ENCODE data around the gene TMTC4. TPM values are rescaled to one million over a fixed set of nuclear protein-coding genes. Genes with fewer than 3 reads are reported as not detected.

The TMTC4 gene
- total RNA-seq, 1 experiment from 2014 or later, result 45.5 TPM

DNA sequence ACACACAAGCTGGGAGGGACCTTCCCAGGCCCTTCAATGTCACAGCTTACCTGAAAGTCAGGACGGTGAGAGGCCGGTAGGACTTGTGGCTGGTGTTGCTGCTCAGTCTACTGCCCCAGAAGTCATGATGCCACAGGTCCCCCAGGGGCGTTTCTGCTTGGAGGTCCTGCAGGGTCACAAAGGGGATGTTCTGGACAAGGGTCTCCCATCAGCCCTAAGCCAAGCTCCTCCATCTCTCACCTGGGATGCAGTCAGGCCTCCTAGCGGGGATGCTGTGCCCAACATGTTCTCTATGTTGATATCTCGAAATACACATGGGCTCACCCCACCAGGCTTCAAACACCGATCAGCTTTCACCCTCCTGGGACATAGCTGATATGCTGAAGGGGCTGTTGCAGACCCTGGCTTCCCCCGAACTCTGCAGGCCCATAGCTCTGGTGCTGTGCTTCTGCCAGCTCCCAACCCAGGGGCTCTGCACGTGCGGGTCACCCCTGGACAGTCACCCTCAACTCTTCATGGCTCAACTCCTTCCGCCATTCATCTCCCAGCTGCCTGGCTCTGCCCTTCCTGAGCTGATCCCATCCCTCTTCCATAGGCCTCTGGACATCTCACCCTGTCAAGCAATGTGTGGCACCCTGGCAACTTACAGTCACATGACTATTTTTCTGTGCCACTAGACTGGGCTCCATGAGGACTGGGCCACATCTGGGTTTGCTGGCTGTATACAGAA lies 10.3 kb downstream of the TMTC4 start:
- peaks cover 92% of the 10 kb centered on the region for H3K36me3 Mint-ChIP-seq
- no peak for ATAC-seq
- no peak for DNase-seq (ENCODE audit: low spot score)
- H3K4me1 Mint-ChIP-seq, result peaks cover 5% of the 10 kb centered on the region
- CTCF ChIA-PET, result no interaction called here
- POLR2A ChIA-PET, result no interaction called here
- H3K9me3 Mint-ChIP-seq, result no peaks in the 10 kb centered on the region
- no peaks in the 10 kb centered on the region for H3K27me3 Mint-ChIP-seq (ENCODE audit: low read depth)
- H3K27ac Mint-ChIP-seq, result no peak overlapping the region
- TF ChIP-seq, protein P1, sequence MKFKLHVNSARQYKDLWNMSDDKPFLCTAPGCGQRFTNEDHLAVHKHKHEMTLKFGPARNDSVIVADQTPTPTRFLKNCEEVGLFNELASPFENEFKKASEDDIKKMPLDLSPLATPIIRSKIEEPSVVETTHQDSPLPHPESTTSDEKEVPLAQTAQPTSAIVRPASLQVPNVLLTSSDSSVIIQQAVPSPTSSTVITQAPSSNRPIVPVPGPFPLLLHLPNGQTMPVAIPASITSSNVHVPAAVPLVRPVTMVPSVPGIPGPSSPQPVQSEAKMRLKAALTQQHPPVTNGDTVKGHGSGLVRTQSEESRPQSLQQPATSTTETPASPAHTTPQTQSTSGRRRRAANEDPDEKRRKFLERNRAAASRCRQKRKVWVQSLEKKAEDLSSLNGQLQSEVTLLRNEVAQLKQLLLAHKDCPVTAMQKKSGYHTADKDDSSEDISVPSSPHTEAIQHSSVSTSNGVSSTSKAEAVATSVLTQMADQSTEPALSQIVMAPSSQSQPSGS (CRISPR knock-in tag; IDR thresholded peaks at IDR 0.05; ENCODE audit: borderline replicate concordance, low read depth), result no peak
- TF ChIP-seq GABPB1 (CRISPR knock-in tag; IDR thresholded peaks at IDR 0.05) (no peak), ZNF121 (CRISPR knock-in tag; IDR thresholded peaks at IDR 0.05) (no peak), SMAD3 (CRISPR knock-in tag; IDR thresholded peaks at IDR 0.05; ENCODE audit: borderline replicate concordance) (no peak), CBFB (CRISPR knock-in tag; IDR thresholded peaks at IDR 0.05; ENCODE audit: low read depth) (no peak)
- TF ChIP-seq, protein P2, sequence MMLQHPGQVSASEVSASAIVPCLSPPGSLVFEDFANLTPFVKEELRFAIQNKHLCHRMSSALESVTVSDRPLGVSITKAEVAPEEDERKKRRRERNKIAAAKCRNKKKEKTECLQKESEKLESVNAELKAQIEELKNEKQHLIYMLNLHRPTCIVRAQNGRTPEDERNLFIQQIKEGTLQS (CRISPR knock-in tag; conservative IDR thresholded peaks at IDR 0.05), result no peak
- no peak overlapping the region for H3K4me3 Mint-ChIP-seq

DNA sequence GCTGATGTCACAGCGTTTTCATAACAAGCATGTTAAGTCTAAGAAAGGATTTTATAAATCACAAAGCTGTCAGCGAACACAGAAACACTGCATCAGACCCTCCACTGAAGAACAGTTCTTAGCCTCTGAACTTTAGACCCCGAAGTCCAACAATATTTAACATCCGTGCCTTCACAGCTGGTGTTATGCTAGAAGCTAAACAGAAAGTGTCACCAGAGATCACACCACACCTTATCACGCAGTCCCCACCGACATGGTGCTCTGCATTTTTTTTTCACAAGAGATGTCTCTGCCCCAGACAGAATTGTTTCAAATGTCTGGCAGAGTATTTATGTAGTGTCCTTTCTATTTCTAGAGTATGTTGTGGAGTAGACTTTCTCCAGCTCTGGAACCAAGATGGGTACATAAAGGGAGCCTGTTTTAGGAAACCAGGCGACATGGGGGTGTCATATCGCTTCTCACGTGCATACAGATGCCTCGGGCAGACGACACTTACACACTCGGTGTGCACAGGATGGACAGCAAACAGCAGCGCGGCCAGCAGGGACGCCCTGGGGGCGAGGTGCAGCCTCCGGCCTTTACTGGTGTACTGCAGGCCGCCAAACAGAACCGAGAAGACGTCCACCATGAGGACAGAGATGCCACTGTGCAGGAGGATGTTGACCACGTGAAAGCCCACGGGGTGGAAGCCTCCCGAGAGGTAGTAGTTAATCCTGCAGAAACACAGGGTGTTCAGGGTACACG lies 12.0 kb downstream of the TMTC4 start:
- H3K9me3 Mint-ChIP-seq, result no peaks in the 10 kb centered on the region
- H3K4me3 Mint-ChIP-seq, result no peak overlapping the region
- peaks cover 81% of the 10 kb centered on the region for H3K36me3 Mint-ChIP-seq
- TF ChIP-seq ZNF416 (CRISPR knock-in tag; IDR thresholded peaks at IDR 0.05), result no peak
- no peak for TF ChIP-seq ETV6 (CRISPR knock-in tag; IDR thresholded peaks at IDR 0.05)
- no peak for TF ChIP-seq ZNF121 (CRISPR knock-in tag; IDR thresholded peaks at IDR 0.05)
- TF ChIP-seq TEAD4 (CRISPR knock-in tag; IDR thresholded peaks at IDR 0.05), result no peak
- no peak for TF ChIP-seq EMX1 (CRISPR knock-in tag; IDR thresholded peaks at IDR 0.05)
- TF ChIP-seq, protein P3, sequence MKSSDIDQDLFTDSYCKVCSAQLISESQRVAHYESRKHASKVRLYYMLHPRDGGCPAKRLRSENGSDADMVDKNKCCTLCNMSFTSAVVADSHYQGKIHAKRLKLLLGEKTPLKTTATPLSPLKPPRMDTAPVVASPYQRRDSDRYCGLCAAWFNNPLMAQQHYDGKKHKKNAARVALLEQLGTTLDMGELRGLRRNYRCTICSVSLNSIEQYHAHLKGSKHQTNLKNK (CRISPR knock-in tag; IDR thresholded peaks at IDR 0.05), result no peak
- TF ChIP-seq ZNF263 (CRISPR knock-in tag; IDR thresholded peaks at IDR 0.05; ENCODE audit: low read depth), result no peak
- TF ChIP-seq, protein P4, sequence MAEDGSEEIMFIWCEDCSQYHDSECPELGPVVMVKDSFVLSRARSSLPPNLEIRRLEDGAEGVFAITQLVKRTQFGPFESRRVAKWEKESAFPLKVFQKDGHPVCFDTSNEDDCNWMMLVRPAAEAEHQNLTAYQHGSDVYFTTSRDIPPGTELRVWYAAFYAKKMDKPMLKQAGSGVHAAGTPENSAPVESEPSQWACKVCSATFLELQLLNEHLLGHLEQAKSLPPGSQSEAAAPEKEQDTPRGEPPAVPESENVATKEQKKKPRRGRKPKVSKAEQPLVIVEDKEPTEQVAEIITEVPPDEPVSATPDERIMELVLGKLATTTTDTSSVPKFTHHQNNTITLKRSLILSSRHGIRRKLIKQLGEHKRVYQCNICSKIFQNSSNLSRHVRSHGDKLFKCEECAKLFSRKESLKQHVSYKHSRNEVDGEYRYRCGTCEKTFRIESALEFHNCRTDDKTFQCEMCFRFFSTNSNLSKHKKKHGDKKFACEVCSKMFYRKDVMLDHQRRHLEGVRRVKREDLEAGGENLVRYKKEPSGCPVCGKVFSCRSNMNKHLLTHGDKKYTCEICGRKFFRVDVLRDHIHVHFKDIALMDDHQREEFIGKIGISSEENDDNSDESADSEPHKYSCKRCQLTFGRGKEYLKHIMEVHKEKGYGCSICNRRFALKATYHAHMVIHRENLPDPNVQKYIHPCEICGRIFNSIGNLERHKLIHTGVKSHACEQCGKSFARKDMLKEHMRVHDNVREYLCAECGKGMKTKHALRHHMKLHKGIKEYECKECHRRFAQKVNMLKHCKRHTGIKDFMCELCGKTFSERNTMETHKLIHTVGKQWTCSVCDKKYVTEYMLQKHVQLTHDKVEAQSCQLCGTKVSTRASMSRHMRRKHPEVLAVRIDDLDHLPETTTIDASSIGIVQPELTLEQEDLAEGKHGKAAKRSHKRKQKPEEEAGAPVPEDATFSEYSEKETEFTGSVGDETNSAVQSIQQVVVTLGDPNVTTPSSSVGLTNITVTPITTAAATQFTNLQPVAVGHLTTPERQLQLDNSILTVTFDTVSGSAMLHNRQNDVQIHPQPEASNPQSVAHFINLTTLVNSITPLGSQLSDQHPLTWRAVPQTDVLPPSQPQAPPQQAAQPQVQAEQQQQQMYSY (CRISPR knock-in tag; IDR thresholded peaks at IDR 0.05), result no peak
- TF ChIP-seq TP53 (CRISPR knock-in tag; IDR thresholded peaks at IDR 0.05), result no peak
- TF ChIP-seq, protein P5, sequence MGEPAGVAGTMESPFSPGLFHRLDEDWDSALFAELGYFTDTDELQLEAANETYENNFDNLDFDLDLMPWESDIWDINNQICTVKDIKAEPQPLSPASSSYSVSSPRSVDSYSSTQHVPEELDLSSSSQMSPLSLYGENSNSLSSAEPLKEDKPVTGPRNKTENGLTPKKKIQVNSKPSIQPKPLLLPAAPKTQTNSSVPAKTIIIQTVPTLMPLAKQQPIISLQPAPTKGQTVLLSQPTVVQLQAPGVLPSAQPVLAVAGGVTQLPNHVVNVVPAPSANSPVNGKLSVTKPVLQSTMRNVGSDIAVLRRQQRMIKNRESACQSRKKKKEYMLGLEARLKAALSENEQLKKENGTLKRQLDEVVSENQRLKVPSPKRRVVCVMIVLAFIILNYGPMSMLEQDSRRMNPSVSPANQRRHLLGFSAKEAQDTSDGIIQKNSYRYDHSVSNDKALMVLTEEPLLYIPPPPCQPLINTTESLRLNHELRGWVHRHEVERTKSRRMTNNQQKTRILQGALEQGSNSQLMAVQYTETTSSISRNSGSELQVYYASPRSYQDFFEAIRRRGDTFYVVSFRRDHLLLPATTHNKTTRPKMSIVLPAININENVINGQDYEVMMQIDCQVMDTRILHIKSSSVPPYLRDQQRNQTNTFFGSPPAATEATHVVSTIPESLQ (CRISPR knock-in tag; IDR thresholded peaks at IDR 0.05), result no peak
- TF ChIP-seq CREM (CRISPR knock-in tag; IDR thresholded peaks at IDR 0.05), result no peak
- TF ChIP-seq SMAD4 (CRISPR knock-in tag; IDR thresholded peaks at IDR 0.05), result no peak
- no peak for TF ChIP-seq OVOL2 (CRISPR knock-in tag; IDR thresholded peaks at IDR 0.05; ENCODE audit: borderline replicate concordance)
- TF ChIP-seq FOXP1 (CRISPR knock-in tag; IDR thresholded peaks at IDR 0.05; ENCODE audit: borderline replicate concordance), result no peak
- TF ChIP-seq FOXK1 (CRISPR knock-in tag; IDR thresholded peaks at IDR 0.05), result no peak
- TF ChIP-seq TEAD1 (CRISPR knock-in tag; IDR thresholded peaks at IDR 0.05), result no peak
- TF ChIP-seq, protein P6, sequence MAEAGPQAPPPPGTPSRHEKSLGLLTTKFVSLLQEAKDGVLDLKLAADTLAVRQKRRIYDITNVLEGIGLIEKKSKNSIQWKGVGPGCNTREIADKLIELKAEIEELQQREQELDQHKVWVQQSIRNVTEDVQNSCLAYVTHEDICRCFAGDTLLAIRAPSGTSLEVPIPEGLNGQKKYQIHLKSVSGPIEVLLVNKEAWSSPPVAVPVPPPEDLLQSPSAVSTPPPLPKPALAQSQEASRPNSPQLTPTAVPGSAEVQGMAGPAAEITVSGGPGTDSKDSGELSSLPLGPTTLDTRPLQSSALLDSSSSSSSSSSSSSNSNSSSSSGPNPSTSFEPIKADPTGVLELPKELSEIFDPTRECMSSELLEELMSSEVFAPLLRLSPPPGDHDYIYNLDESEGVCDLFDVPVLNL (CRISPR knock-in tag; IDR thresholded peaks at IDR 0.05; ENCODE audit: borderline replicate concordance, low read depth), result no peak
- ChIA-PET CTCF (no interaction called here), POLR2A (no interaction called here)
- DNase-seq (ENCODE audit: low spot score) (no peak), ATAC-seq (no peak)
- H3K4me1 Mint-ChIP-seq, result peaks cover 17% of the 10 kb centered on the region
- no peak overlapping the region for H3K27ac Mint-ChIP-seq
- H3K27me3 Mint-ChIP-seq (ENCODE audit: low read depth), result no peaks in the 10 kb centered on the region
